Measurements from ENCODE around the gene DAB2IP.

Gene DAB2IP

DNA sequence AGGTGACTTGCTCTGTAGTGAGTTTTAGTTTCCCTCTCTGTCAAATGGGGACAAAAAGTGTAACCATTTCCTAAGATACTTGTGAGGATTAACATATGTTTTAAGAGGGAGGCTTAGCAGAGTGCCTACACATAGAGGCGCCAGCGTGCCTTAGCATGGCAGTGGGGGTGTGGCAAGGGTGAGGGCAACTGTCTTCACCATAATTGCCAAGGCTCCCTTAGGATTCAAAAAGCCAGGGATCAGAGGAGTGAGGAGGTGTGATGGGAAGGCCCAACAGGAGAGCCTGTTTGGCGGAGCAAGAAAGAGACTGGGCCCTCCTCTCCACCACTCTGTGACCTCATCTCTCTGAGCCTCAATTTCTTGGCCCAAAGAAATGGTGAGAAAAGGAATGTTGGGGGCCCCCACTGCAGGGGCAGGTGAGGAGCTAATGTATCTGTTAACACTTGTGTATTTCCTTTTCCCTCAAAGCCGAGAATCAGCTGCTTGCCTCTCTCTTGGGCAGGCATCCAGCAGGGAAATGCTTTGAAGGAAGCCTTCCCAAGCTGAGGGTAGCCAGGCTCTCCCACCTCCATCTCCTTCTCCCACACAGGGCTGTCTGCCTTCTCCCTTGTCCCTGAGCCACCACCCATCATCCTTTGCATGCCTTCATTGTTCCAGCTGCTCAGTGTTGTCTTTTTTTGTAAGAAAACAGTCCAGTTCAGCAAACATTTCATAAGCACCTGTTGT, 76.0 kb downstream of the DAB2IP start:
- Histone ChIP-seq H4K8ac (ENCODE audit: low read depth, low read length) (no peak overlapping the region), H3K9ac (ENCODE audit: low read depth, low read length, poor library complexity) (no peak overlapping the region), H2BK12ac (ENCODE audit: low read length) (no peak overlapping the region), H2BK5ac (ENCODE audit: low read length) (no peak overlapping the region), H3K27ac (replicated peaks; ENCODE audit: low read length) (no peak overlapping the region), H2BK15ac (ENCODE audit: low read length) (no peak overlapping the region), H3K9me3 (replicated peaks in 1 of 2; ENCODE audit: control insufficient read depth in 2 of 2, insufficient read depth in 1 of 2, low read depth in 1 of 2, low read length in 2 of 2) (no peaks in the 10 kb centered on the region), H3K36me3 (replicated peaks in 1 of 2; ENCODE audit: control insufficient read depth in 2 of 2, insufficient read depth in 2 of 2, low read length in 2 of 2) (peaks cover 0 to 4% of the 10 kb centered on the region in 2 donors), H3K23ac (ENCODE audit: low read depth, low read length, poor library complexity) (no peak overlapping the region), H3K79me1 (ENCODE audit: low read depth, low read length) (peaks cover 17% of the 10 kb centered on the region), H2AFZ (ENCODE audit: low read length) (no peak overlapping the region), H3K4me1 (ENCODE audit: control insufficient read depth in 2 of 2, insufficient read depth in 1 of 2, low read depth in 1 of 2, low read length in 2 of 2) (peaks cover 2 to 21% of the 10 kb centered on the region in 2 donors), H3K4ac (ENCODE audit: low read length) (no peak overlapping the region), H2BK120ac (ENCODE audit: low read depth, low read length) (no peak overlapping the region), H3K18ac (ENCODE audit: low read length) (peak overlapping the region; percentile 5), H3K27me3 (ENCODE audit: control insufficient read depth in 3 of 3, insufficient read depth in 3 of 3, low read depth in 1 of 3, low read length in 3 of 3) (peaks cover 0 to 2% (median 0%) of the 10 kb centered on the region in 3 experiments), H2AK5ac (ENCODE audit: low read depth, low read length) (peak overlapping the region; percentile 9), H3K14ac (ENCODE audit: low read length) (no peak overlapping the region), H3K4me3 (ENCODE audit: low read length in 2 of 2) (no peak overlapping the region), H4K91ac (ENCODE audit: low read depth, low read length, poor library complexity) (no peak overlapping the region), H3K4me2 (ENCODE audit: insufficient read depth, low read length, poor library complexity, severe bottlenecking) (no peak overlapping the region)
- DNase-seq (ENCODE audit: low spot score): no peak
- no CpG with 5 or more reads among the region's 4 CpGs for WGBS, 2 donors (ENCODE audit: extremely low coverage in 2 of 2, insufficient read length in 2 of 2, insufficient replicate concordance in 1 of 2)

DNA sequence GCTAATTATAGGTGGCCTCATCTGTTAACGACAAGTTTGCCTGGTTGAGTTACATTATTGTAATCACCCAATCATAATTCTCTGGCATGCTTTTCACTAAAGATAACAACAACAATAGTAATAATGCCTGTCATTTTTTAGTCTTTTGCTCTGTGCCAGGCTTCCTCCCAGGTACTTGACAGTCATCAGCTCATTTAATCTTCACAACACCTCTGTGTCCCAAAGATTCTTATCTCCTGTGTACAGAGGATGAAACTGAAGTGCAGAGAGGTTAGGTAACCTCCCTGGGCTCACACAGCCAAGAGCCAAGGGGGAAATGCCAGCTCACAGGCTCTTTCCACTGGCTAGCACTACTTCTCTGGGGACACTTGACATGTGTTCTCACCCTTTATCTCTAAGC, 77.5 kb downstream of the DAB2IP start:
- Histone ChIP-seq H3K9ac (ENCODE audit: low read depth, low read length, poor library complexity) (no peak overlapping the region), H2BK120ac (ENCODE audit: low read depth, low read length) (no peak overlapping the region), H3K27ac (replicated peaks; ENCODE audit: low read length) (no peak overlapping the region), H2BK5ac (ENCODE audit: low read length) (no peak overlapping the region), H2AK5ac (ENCODE audit: low read depth, low read length) (no peak overlapping the region), H3K9me3 (replicated peaks in 1 of 2; ENCODE audit: control insufficient read depth in 2 of 2, insufficient read depth in 1 of 2, low read depth in 1 of 2, low read length in 2 of 2) (no peaks in the 10 kb centered on the region), H4K91ac (ENCODE audit: low read depth, low read length, poor library complexity) (no peak overlapping the region), H2BK12ac (ENCODE audit: low read length) (no peak overlapping the region), H2BK15ac (ENCODE audit: low read length) (no peak overlapping the region), H3K27me3 (ENCODE audit: control insufficient read depth in 3 of 3, insufficient read depth in 3 of 3, low read depth in 1 of 3, low read length in 3 of 3) (peaks cover 0 to 2% (median 0%) of the 10 kb centered on the region in 3 experiments), H3K4ac (ENCODE audit: low read length) (no peak overlapping the region), H3K4me1 (ENCODE audit: control insufficient read depth in 2 of 2, insufficient read depth in 1 of 2, low read depth in 1 of 2, low read length in 2 of 2) (peaks cover 2 to 19% of the 10 kb centered on the region in 2 donors), H3K14ac (ENCODE audit: low read length) (no peak overlapping the region), H3K36me3 (replicated peaks in 1 of 2; ENCODE audit: control insufficient read depth in 2 of 2, insufficient read depth in 2 of 2, low read length in 2 of 2) (peaks cover 0 to 4% of the 10 kb centered on the region in 2 donors), H2AFZ (ENCODE audit: low read length) (no peak overlapping the region), H4K8ac (ENCODE audit: low read depth, low read length) (no peak overlapping the region), H3K4me3 (ENCODE audit: low read length in 2 of 2) (no peak overlapping the region), H3K18ac (ENCODE audit: low read length) (no peak overlapping the region), H3K23ac (ENCODE audit: low read depth, low read length, poor library complexity) (no peak overlapping the region), H3K79me1 (ENCODE audit: low read depth, low read length) (peaks cover 14% of the 10 kb centered on the region), H3K4me2 (ENCODE audit: insufficient read depth, low read length, poor library complexity, severe bottlenecking) (no peak overlapping the region)
- no CpG with 5 or more reads among the region's 1 CpG for WGBS, 2 donors (ENCODE audit: extremely low coverage in 2 of 2, insufficient read length in 2 of 2, insufficient replicate concordance in 1 of 2)
- DNase-seq (ENCODE audit: low spot score): no peak

DNA sequence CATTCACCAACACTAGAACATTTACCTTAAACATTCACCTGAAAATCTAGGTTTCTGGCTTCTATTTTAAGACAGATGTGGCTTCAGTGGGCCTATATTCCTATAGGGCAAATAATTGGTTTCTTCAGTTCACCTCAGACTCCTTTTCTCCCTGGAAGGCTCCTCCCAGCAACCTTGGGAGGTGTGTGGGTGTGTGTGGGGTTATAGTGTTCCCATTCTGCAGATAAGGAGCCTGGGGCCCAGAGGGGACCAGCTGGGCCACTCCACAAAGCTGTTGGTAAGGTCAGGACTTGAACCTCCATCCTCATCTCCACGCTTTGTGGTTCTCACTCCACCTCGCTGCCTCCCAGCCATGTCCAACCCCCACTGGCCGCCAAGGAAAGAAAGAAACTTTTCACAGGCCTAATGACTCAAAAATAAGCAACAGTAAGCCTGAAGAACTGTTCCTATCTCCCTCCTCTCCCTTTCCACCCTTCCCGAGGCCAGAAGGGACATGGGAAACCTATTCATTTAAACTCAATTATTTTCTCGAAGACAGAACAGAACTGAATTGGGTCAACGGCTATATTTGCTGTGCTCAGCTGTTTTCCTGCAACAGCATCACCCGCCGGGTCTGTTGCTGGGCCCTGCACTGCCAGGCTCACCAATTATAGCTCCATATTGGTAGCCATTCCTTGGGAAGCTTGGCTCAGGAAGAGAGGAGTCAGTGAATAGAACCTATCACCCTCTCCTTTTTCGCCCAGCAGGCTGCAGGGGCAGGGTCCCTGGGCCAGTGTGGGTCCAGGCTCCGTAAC, 78.5 kb downstream of the DAB2IP start:
- Histone ChIP-seq H4K8ac (ENCODE audit: low read depth, low read length) (no peak overlapping the region), H3K27ac (replicated peaks; ENCODE audit: low read length) (no peak overlapping the region), H2AFZ (ENCODE audit: low read length) (no peak overlapping the region), H3K27me3 (ENCODE audit: control insufficient read depth in 3 of 3, insufficient read depth in 3 of 3, low read depth in 1 of 3, low read length in 3 of 3) (peaks cover 0 to 4% (median 0%) of the 10 kb centered on the region in 3 experiments), H3K14ac (ENCODE audit: low read length) (no peak overlapping the region), H2BK15ac (ENCODE audit: low read length) (no peak overlapping the region), H2BK5ac (ENCODE audit: low read length) (no peak overlapping the region), H3K4me2 (ENCODE audit: insufficient read depth, low read length, poor library complexity, severe bottlenecking) (no peak overlapping the region), H2BK12ac (ENCODE audit: low read length) (no peak overlapping the region), H3K18ac (ENCODE audit: low read length) (no peak overlapping the region), H2BK120ac (ENCODE audit: low read depth, low read length) (no peak overlapping the region), H3K79me1 (ENCODE audit: low read depth, low read length) (peaks cover 12% of the 10 kb centered on the region), H2AK5ac (ENCODE audit: low read depth, low read length) (no peak overlapping the region), H3K9ac (ENCODE audit: low read depth, low read length, poor library complexity) (no peak overlapping the region), H3K36me3 (replicated peaks in 1 of 2; ENCODE audit: control insufficient read depth in 2 of 2, insufficient read depth in 2 of 2, low read length in 2 of 2) (peaks cover 0 to 4% of the 10 kb centered on the region in 2 donors), H3K4me1 (ENCODE audit: control insufficient read depth in 2 of 2, insufficient read depth in 1 of 2, low read depth in 1 of 2, low read length in 2 of 2) (peaks cover under 1 to 15% of the 10 kb centered on the region in 2 donors), H4K91ac (ENCODE audit: low read depth, low read length, poor library complexity) (no peak overlapping the region), H3K23ac (ENCODE audit: low read depth, low read length, poor library complexity) (no peak overlapping the region), H3K4me3 (ENCODE audit: low read length in 2 of 2) (no peak overlapping the region), H3K9me3 (replicated peaks in 1 of 2; ENCODE audit: control insufficient read depth in 2 of 2, insufficient read depth in 1 of 2, low read depth in 1 of 2, low read length in 2 of 2) (no peaks in the 10 kb centered on the region), H3K4ac (ENCODE audit: low read length) (no peak overlapping the region)
- no CpG with 5 or more reads among the region's 10 CpGs for WGBS, 2 donors (ENCODE audit: extremely low coverage in 2 of 2, insufficient read length in 2 of 2, insufficient replicate concordance in 1 of 2)
- no peak for DNase-seq (ENCODE audit: low spot score)

DNA sequence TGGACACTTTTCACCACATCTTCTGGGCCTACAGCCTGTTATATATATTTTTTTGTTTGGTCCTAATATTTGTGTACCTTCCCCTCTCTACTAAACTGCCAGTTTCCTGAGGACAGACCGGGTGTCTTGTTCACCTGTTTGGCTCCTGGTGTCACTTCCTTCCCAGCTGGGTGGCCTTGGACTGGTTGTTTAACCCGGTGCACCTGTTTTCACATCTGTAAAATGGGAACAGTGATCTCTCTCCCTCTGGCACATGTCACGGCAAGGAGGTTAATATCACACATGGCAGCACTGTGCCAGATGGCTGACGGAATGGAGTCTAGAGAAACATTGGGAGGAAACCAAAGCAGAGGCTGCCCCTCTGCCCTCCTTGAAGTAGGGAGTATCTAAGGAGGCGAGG, 79.7 kb downstream of the DAB2IP start:
- no peak overlapping the region for H3K9ac ChIP-seq (ENCODE audit: low read depth, low read length, poor library complexity)
- no peak overlapping the region for H2BK120ac ChIP-seq (ENCODE audit: low read depth, low read length)
- H3K4me1 ChIP-seq (ENCODE audit: control insufficient read depth in 2 of 2, insufficient read depth in 1 of 2, low read depth in 1 of 2, low read length in 2 of 2): peaks cover 7 to 19% of the 10 kb centered on the region in 2 donors
- H3K79me1 ChIP-seq (ENCODE audit: low read depth, low read length): peaks cover 18% of the 10 kb centered on the region
- H4K91ac ChIP-seq (ENCODE audit: low read depth, low read length, poor library complexity): no peak overlapping the region
- H2BK5ac ChIP-seq (ENCODE audit: low read length): no peak overlapping the region
- no peak overlapping the region for H3K23ac ChIP-seq (ENCODE audit: low read depth, low read length, poor library complexity)
- no peak overlapping the region for H2AK5ac ChIP-seq (ENCODE audit: low read depth, low read length)
- no peak overlapping the region for H2BK12ac ChIP-seq (ENCODE audit: low read length)
- no peaks in the 10 kb centered on the region for H3K9me3 ChIP-seq (replicated peaks in 1 of 2; ENCODE audit: control insufficient read depth in 2 of 2, insufficient read depth in 1 of 2, low read depth in 1 of 2, low read length in 2 of 2)
- H3K27ac ChIP-seq (replicated peaks; ENCODE audit: low read length): no peak overlapping the region
- H3K14ac ChIP-seq (ENCODE audit: low read length): no peak overlapping the region
- WGBS, 2 donors (ENCODE audit: extremely low coverage in 2 of 2, insufficient read length in 2 of 2, insufficient replicate concordance in 1 of 2): no CpG with 5 or more reads among the region's 5 CpGs
- H2BK15ac ChIP-seq (ENCODE audit: low read length): no peak overlapping the region
- no peak overlapping the region for H4K8ac ChIP-seq (ENCODE audit: low read depth, low read length)
- no peak overlapping the region for H3K4me3 ChIP-seq (ENCODE audit: low read length in 2 of 2)
- no peak overlapping the region for H3K18ac ChIP-seq (ENCODE audit: low read length)
- DNase-seq (ENCODE audit: low spot score): no peak
- H2AFZ ChIP-seq (ENCODE audit: low read length): no peak overlapping the region
- peaks cover 0 to 4% of the 10 kb centered on the region in 2 donors for H3K36me3 ChIP-seq (replicated peaks in 1 of 2; ENCODE audit: control insufficient read depth in 2 of 2, insufficient read depth in 2 of 2, low read length in 2 of 2)
- peaks cover 0 to 6% (median 4%) of the 10 kb centered on the region in 3 experiments for H3K27me3 ChIP-seq (ENCODE audit: control insufficient read depth in 3 of 3, insufficient read depth in 3 of 3, low read depth in 1 of 3, low read length in 3 of 3)
- H3K4ac ChIP-seq (ENCODE audit: low read length): no peak overlapping the region
- H3K4me2 ChIP-seq (ENCODE audit: insufficient read depth, low read length, poor library complexity, severe bottlenecking): no peak overlapping the region
